ENCODE results near the gene PHACTR1.

- no peak for TF ChIP-seq CTCF (IDR thresholded peaks at IDR 0.05; ENCODE audit: low read depth, low read length, missing input control)
- no peak for TF ChIP-seq EGR1 (IDR thresholded peaks at IDR 0.05; ENCODE audit: low read depth in 2 of 2)
- TF ChIP-seq HNF4G (IDR thresholded peaks at IDR 0.05) = no peak
- no peak for TF ChIP-seq MAX (IDR thresholded peaks at IDR 0.05)
- no peak for TF ChIP-seq NR2F2 (IDR thresholded peaks at IDR 0.05)
- TF ChIP-seq ZBTB33 (IDR thresholded peaks at IDR 0.05) = no peak
- TF ChIP-seq TAF1 (conservative IDR thresholded peaks at IDR 0.05) = no peak
- no peak for TF ChIP-seq REST (IDR thresholded peaks at IDR 0.05)
- no peak for TF ChIP-seq YY1 (IDR thresholded peaks at IDR 0.05)
These were observed 97.4 kb downstream of the PHACTR1 start for GRCh38 chr6:12814015-12814414.

Measured in liver (tissue), 3 donors.